HG02610 (cell line): ENCODE results near the gene FRAS1.
"Not testable (repeated sequence)": the region's sequence is repeated elsewhere in the genome, so short reads cannot be mapped to it uniquely, and the experiment has no call there.

ENCODE experiments used
- ATAC-seq: cut with Tn5 transposase; IDR thresholded peaks from one replicate; pipeline ENCODE4 v1.9.1; 2021; ENCODE audit warnings: mild to moderate bottlenecking, moderate library complexity; ENCODE audit not compliant: unreplicated experiment

FRAS1 gene

GRCh38 chr4:78320349-78320935 is 263.3 kb downstream of the FRAS1 start:
- no peak for ATAC-seq

GRCh38 chr4:78322032-78322431 is 264.9 kb downstream of the FRAS1 start:
- ATAC-seq = no peak

GRCh38 chr4:78323439-78323838 is 266.3 kb downstream of the FRAS1 start:
- ATAC-seq = no peak

- ATAC-seq = no peak
Observed at GRCh38 chr4:78324625-78325024, 267.5 kb downstream of the FRAS1 start.

- no peak for ATAC-seq
Observed at GRCh38 chr4:78325271-78326157, 268.4 kb downstream of the FRAS1 start.

GRCh38 chr4:78328591-78328990 is 271.5 kb downstream of the FRAS1 start:
- not testable (repeated sequence) for ATAC-seq

- ATAC-seq = no peak
Observed at GRCh38 chr4:78331186-78331585, 274.1 kb downstream of the FRAS1 start.

- ATAC-seq = no peak
Observed at GRCh38 chr4:78331965-78332364, 274.8 kb downstream of the FRAS1 start.

- ATAC-seq = no peak
Observed at GRCh38 chr4:78332976-78333375, 275.9 kb downstream of the FRAS1 start.

- ATAC-seq = no peak
Observed at GRCh38 chr4:78336093-78336943, 279.2 kb downstream of the FRAS1 start.

GRCh38 chr4:78337244-78338020 is 280.3 kb downstream of the FRAS1 start:
- ATAC-seq = no peak

GRCh38 chr4:78342125-78342524 is 285.0 kb downstream of the FRAS1 start:
- no peak for ATAC-seq

GRCh38 chr4:78343682-78344081 is 286.6 kb downstream of the FRAS1 start:
- no peak for ATAC-seq

GRCh38 chr4:78345237-78345636 is 288.1 kb downstream of the FRAS1 start:
- ATAC-seq = no peak

- no peak for ATAC-seq
Observed at GRCh38 chr4:78346222-78346621, 289.1 kb downstream of the FRAS1 start.

- no peak for ATAC-seq
Observed at GRCh38 chr4:78347527-78347926, 290.4 kb downstream of the FRAS1 start.

GRCh38 chr4:78353921-78354320 is 296.8 kb downstream of the FRAS1 start:
- no peak for ATAC-seq

- ATAC-seq = no peak
Observed at GRCh38 chr4:78354782-78355181, 297.7 kb downstream of the FRAS1 start.

GRCh38 chr4:78355306-78355705 is 298.2 kb downstream of the FRAS1 start:
- no peak for ATAC-seq

GRCh38 chr4:78356251-78356786 is 299.2 kb downstream of the FRAS1 start:
- no peak for ATAC-seq
